Smooth muscle cell (in vitro differentiated cells): Measurements from ENCODE around the gene BRD4. TPM values are rescaled to one million over a fixed set of nuclear protein-coding genes. Genes with fewer than 3 reads are reported as not detected.

Source experiments
- DNase-seq: peaks from one replicate; lab custom pipeline; 2025; ENCODE audit not compliant: unreplicated experiment; lab: John Stamatoyannopoulos, UW
- H2AFZ ChIP-seq: fragments of 200-600 bp; sonication (generic); 2 replicates; pipeline ENCODE4 v1.6.0; 2016; ENCODE audit warnings: antibody characterized with exemption, low read depth, mild to moderate bottlenecking
- H3F3A ChIP-seq: fragments of 200-600 bp; sonication (generic); 2 replicates; pipeline ENCODE4 v1.6.0; 2017; ENCODE audit warnings: antibody characterized with exemption, low read depth
- H3K27ac ChIP-seq: fragments of 200-600 bp; sonication (generic); 2 replicates; pipeline ENCODE4 v1.5.1; 2016; ENCODE audit warnings: low read depth, mild to moderate bottlenecking
- H3K27me3 ChIP-seq: fragments of 200-600 bp; sonication (generic); 2 replicates; pipeline ENCODE4 v1.6.1; 2016; ENCODE audit warnings: low read depth, mild to moderate bottlenecking
- H3K36me3 ChIP-seq: fragments of 200-600 bp; sonication (generic); 2 replicates; pipeline ENCODE4 v1.5.1; 2016; ENCODE audit warnings: low read depth
- H3K4me1 ChIP-seq: fragments of 200-600 bp; sonication (generic); 2 replicates; pipeline ENCODE4 v1.5.1; 2016; ENCODE audit warnings: low read depth
- H3K4me2 ChIP-seq: fragments of 200-600 bp; sonication (generic); 2 replicates; pipeline ENCODE4 v1.6.0; 2016; ENCODE audit warnings: mild to moderate bottlenecking
- H3K4me3 ChIP-seq: fragments of 200-600 bp; sonication (generic); 2 replicates; pipeline ENCODE4 v1.5.1; 2016; ENCODE audit warnings: mild to moderate bottlenecking
- H3K79me2 ChIP-seq: fragments of 200-600 bp; sonication (generic); 2 replicates; pipeline ENCODE4 v1.6.0; 2016; ENCODE audit warnings: low read depth, mild to moderate bottlenecking
- H3K9ac ChIP-seq: fragments of 200-600 bp; sonication (generic); 2 replicates; pipeline ENCODE4 v1.6.0; 2016; ENCODE audit warnings: low read depth
- H3K9me3 ChIP-seq: fragments of 200-600 bp; sonication (generic); replicated peaks from 2 replicates; pipeline ENCODE4 v1.5.1; 2016; ENCODE audit warnings: low read depth
- H4K20me1 ChIP-seq: fragments of 200-600 bp; sonication (generic); 2 replicates; pipeline ENCODE4 v1.6.0; 2016; ENCODE audit warnings: low read depth
- whole genome bisulfite sequencing: methylation state at CpG from one replicate; pipeline ENCODE4 v1.1.7; 2016; ENCODE audit warnings: low lambda C conversion rate; 5-methylcytosine and 5-hydroxymethylcytosine counted together
- polyA plus RNA-seq: library from polyadenylated mRNA; unstranded; fragments of >200 nt; fragmentation: Nextera tagmentation; extraction: Ambion mirVana; gene quantifications from 2 replicates; pipeline ENCODE4 v1.2.1, GENCODE V29; 2016
- total RNA-seq: library from RNA; depleted of rRNA; stranded (reverse); fragments of >200 nt; gene quantifications from 2 replicates; pipeline ENCODE4 v1.2.3, GENCODE V29; 2014
- TF ChIP-seq, protein P1 (sequence below): fragments of 200-600 bp; sonication (generic); IDR thresholded peaks from 2 replicates; pipeline ENCODE4 v1.5.1; 2017; ENCODE audit warnings: borderline replicate concordance, mild to moderate bottlenecking, antibody characterized with exemption; ENCODE audit not compliant: insufficient read depth, poor library complexity, severe bottlenecking

Gene BRD4
- total and polyA plus RNA-seq, 2 experiments from 2014 or later, result 24.1 to 102 TPM

DNA sequence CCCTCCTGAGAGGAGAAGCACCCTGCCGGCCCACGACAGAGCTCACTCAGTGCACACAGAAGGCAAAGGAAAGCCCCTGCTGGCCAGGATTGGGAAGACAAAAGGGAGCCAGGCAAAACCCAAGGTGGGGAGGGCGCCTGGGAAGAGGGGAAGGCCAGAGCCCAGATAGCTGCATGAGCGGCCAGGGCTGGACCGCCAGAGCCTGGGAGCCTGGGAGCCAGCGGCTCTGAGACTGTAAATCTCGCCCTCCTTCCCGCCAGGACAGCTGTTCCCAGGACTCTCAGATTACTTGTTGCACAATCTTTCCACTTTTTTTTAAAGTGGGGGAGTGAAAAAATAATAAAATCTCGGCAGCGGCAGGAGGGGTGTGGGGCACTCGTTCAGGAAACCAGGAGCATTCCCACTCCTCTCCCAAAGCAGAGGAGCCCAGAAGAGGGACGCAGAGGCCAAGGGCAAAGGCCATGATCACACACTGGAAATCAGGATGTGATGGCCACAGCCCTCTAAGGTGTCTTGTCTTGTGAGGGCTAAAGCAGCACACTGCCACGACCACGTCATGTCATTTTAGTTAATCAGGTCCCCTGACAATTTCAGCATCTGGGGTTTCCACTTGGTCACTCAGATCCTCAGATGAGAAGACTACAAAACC lies 80.5 kb downstream of the BRD4 start:
- TF ChIP-seq, protein P1, sequence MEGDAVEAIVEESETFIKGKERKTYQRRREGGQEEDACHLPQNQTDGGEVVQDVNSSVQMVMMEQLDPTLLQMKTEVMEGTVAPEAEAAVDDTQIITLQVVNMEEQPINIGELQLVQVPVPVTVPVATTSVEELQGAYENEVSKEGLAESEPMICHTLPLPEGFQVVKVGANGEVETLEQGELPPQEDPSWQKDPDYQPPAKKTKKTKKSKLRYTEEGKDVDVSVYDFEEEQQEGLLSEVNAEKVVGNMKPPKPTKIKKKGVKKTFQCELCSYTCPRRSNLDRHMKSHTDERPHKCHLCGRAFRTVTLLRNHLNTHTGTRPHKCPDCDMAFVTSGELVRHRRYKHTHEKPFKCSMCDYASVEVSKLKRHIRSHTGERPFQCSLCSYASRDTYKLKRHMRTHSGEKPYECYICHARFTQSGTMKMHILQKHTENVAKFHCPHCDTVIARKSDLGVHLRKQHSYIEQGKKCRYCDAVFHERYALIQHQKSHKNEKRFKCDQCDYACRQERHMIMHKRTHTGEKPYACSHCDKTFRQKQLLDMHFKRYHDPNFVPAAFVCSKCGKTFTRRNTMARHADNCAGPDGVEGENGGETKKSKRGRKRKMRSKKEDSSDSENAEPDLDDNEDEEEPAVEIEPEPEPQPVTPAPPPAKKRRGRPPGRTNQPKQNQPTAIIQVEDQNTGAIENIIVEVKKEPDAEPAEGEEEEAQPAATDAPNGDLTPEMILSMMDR, result peak; percentile 41
- peak; percentile 43 for DNase-seq
- peaks cover 46% of the 10 kb centered on the region for H3K79me2 ChIP-seq
- H3K4me3 ChIP-seq, result no peak overlapping the region
- H4K20me1 ChIP-seq, result peaks cover 100% of the 10 kb centered on the region
- H3K27me3 ChIP-seq, result no peaks in the 10 kb centered on the region
- H3K27ac ChIP-seq, result peak overlapping the region; percentile 97
- no peak overlapping the region for H2AFZ ChIP-seq
- no peaks in the 10 kb centered on the region for H3K9me3 ChIP-seq
- H3K36me3 ChIP-seq, result no peaks in the 10 kb centered on the region
- peaks cover 20% of the 10 kb centered on the region for H3F3A ChIP-seq
- H3K9ac ChIP-seq, result no peak overlapping the region
- whole genome bisulfite sequencing, result 23% methylated on average over 14 of the region's 14 CpGs
- peak overlapping the region; percentile 76 for H3K4me2 ChIP-seq
- peaks cover 16% of the 10 kb centered on the region for H3K4me1 ChIP-seq

DNA sequence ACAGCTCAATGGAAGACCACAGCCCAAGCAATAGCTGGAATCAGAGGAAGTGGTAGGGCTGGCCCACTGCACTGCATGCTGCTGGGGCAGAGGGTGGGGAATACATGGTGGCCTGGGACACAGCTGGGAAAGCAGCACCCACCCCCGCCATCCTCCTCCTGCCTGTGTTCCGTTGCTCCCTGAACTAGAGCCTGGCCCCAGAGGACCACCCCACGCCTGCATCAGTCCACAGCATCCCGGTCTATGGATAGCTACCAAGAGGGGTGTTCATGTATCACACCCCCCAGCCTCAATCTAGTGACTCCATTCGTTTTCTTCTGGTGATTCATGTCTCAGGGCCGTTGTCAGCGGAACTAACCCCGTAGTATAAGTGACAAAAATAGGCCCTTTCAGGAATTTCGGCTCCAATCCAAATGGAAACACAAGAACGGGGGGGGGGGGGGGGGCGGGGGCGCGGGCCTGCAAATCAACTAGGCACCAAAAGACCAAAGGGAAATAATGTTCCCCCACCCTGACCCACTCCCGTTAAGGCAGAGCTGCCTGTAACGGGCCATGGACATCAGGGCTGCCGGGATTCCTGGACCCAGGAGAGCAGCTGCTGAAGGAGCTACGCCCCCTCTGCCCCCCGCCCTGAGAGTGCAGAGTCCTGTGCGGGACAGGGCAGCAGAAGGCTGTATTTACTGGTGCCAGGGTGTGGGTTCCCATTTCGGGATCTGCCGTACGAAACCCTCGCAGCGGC lies 81.2 kb downstream of the BRD4 start:
- peaks cover 46% of the 10 kb centered on the region for H3K79me2 ChIP-seq
- TF ChIP-seq, protein P1, result no peak
- H3K9ac ChIP-seq, result no peak overlapping the region
- H4K20me1 ChIP-seq, result peaks cover 100% of the 10 kb centered on the region
- no peaks in the 10 kb centered on the region for H3K27me3 ChIP-seq
- no peaks in the 10 kb centered on the region for H3K36me3 ChIP-seq
- no peak for DNase-seq
- no peak overlapping the region for H3K4me3 ChIP-seq
- peaks cover 16% of the 10 kb centered on the region for H3K4me1 ChIP-seq
- H3K9me3 ChIP-seq, result no peaks in the 10 kb centered on the region
- H3K4me2 ChIP-seq, result peak overlapping the region; percentile 76
- no peak overlapping the region for H2AFZ ChIP-seq
- H3K27ac ChIP-seq, result peak overlapping the region; percentile 97
- H3F3A ChIP-seq, result peaks cover 20% of the 10 kb centered on the region
- 59% methylated on average over 22 of the region's 24 CpGs for WGBS

DNA sequence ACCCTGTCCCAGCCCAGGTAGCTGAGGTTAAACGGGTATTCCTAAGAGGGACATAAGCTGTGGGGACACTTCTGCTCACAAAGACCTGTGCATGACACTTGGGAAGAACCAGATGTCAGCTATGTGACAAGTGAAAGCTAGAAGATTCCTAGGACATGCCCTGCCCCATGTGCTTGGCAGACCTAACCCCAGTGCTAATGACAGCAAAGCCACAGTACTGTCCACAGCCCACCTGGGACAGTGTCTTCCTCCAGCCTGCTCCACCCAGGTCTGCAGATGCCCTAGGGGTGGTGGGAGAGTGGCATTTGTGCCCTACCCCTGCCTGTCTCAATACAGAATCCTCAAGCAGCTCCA lies 81.7 kb downstream of the BRD4 start:
- no peak overlapping the region for H3K9ac ChIP-seq
- no peak overlapping the region for H3K4me3 ChIP-seq
- 72% methylated on average over 1 of the region's 1 CpG for WGBS
- H3F3A ChIP-seq, result peaks cover 20% of the 10 kb centered on the region
- H2AFZ ChIP-seq, result no peak overlapping the region
- H3K27ac ChIP-seq, result peak overlapping the region; percentile 97
- DNase-seq, result no peak
- TF ChIP-seq, protein P1, result no peak
- H3K36me3 ChIP-seq, result no peaks in the 10 kb centered on the region
- no peaks in the 10 kb centered on the region for H3K27me3 ChIP-seq
- H3K9me3 ChIP-seq, result no peaks in the 10 kb centered on the region
- peak overlapping the region; percentile 76 for H3K4me2 ChIP-seq
- H3K4me1 ChIP-seq, result peaks cover 16% of the 10 kb centered on the region
- H3K79me2 ChIP-seq, result peaks cover 44% of the 10 kb centered on the region
- H4K20me1 ChIP-seq, result peaks cover 100% of the 10 kb centered on the region
